GM21515 (cell line): ENCODE data around the gene MYADM.

Experiments
- ATAC-seq: cut with Tn5 transposase; IDR thresholded peaks from one replicate; pipeline ENCODE4 v1.9.1; 2021; ENCODE audit not compliant: unreplicated experiment

The MYADM gene

DNA sequence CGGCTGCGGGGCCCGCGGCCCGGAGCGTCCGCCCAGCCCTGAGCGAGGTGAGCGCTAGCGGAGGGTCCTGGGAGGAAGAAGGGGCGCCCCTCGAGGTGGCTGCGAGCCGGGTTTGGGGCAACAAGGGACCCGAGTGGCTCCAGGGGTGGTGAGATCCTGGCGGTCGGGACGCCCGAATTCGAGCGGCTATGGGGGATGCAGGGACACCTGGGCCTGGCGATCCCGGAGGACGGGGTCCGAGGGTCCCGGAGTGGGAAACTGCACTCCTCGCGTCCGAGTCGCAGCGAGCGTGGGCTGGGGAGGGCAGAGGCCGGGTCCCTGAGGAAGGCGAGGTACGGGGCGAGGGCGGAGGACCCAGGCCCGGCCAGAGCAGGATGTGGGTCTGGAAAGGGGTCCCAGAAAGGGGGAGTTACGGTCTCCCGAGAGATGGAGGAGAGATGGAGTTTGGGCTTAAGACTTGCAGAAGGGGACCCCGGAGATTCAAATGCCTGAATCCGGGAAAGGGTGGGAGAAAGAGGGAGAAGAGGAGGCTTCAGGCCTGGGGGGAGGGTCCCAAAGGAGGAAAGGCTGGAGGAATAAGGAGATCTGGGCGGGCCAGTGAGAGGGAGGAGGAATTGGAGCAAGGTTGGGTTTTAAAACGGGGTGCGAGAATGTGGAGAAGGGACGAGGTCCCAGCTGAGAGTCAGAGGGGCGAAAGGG, 41.9 kb downstream of the MYADM start:
- no peak for ATAC-seq

DNA sequence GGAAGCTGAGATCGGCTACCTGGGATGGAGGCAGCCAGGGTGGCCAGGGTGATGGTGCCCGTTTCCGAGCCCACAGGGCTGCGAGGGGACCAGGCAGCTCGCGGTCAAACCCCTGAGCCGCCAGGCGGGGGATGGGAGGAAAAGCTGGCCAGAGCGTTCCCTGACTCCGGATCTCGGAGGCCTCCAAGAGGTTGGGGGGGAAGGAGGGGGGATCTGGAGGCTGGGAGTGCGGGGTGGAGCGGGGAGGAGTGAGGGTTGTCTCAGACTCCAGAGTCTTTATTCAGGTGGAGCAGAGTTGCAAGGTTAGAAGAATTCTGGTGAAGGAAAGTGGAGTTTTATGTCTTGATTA, 42.5 kb downstream of the MYADM start:
- ATAC-seq = no peak

DNA sequence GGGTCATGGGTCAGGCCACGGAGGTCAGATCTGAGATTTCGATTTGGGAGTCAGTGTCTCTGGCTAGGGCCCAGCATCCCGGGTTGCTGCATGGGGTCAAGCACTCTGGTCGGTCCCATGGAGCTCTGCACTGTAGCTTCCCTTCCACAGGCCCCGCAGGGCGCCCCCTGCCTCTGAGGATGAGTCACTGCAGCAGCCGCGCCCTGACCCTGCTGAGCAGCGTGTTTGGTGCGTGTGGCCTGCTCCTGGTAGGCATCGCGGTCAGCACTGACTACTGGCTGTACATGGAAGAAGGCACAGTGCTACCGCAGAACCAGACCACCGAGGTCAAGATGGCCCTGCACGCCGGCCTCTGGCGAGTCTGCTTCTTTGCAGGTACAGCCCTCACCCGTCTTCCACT, 45.0 kb downstream of the MYADM start:
- ATAC-seq = no peak

DNA sequence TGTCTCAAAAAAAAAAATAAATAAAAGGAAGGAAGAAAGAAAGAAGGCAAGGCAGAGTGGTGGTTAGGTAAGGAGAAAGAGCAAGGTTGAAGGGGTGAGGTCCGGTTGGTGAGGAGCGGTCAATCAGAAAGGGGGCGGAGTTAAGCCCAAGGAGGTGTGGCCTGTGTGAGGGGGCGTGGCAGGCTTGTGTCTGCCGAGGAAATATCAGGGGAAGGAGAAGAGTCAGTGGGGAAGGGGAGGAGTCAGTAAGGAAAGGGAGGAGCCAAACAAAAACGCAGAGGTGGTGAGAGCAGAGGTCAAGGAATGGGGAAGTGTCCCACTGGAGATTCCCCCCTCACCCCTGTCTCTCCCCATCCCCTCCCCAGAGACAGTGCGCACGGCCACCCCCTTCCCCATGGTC, 47.3 kb downstream of the MYADM start:
- ATAC-seq = no peak

DNA sequence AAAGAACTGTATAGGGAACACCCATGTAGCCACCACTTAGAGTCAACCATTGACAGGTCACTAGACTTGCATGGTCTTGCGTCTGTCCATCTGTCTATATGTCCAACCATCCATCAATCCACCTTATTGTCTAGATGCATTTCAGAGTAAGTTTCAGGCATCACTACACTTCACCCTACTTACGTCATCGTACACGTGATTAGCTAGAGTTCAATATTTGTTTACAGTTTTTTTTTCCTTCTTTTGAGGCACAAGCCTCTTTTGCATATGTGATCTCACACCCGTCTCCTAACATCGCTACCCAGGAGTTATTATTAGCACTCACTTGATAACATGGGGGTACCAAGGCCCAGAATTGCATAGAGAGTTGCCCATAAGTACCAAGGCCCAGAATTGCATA, 48.3 kb downstream of the MYADM start:
- ATAC-seq = no peak

DNA sequence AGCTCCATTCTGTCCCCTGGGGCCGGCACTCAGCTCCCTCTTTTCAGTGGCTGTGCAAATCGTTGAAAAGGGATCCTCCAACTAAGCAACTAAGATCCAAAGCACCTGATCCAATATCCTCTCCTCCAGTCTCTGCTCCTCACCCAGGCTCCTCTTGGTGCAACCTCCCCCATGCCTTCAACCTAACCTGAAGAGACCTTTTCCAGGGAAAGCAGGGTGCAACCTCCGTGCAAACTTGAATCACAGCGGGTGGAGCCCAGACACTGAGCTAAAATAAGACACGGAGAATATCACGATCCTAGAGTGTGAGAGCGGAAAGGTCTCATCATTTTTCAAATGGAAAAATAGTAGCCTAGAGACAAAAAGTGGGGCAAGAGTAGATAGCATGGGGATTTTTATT, 49.7 kb downstream of the MYADM start:
- ATAC-seq = no peak
